Activated T-helper 17 cell treated with anti-CD3 and anti-CD28 coated beads, Interleukin-2, amount 50 U/mL, for 72 hours (primary cell): ENCODE results near the gene DNM2. TPM values are rescaled to one million over a fixed set of nuclear protein-coding genes. Genes with fewer than 3 reads are reported as not detected.

ENCODE experiments used
- ATAC-seq: fragments of 150-1000 bp; cut with Tn5 transposase; replicated peaks from 2 replicates; pipeline ENCODE4 v1.10.0; 2021; ENCODE audit warnings: mild to moderate bottlenecking, moderate library complexity
- H3K27ac Mint-ChIP-seq: one replicate; pipeline ENCODE4 v1.8.0; 2022; ENCODE audit warnings: mixed read lengths
- H3K27me3 Mint-ChIP-seq: one replicate; pipeline ENCODE4 v1.8.0; 2022; ENCODE audit warnings: mixed read lengths
- H3K36me3 Mint-ChIP-seq: one replicate; pipeline ENCODE4 v1.8.0; 2022; ENCODE audit warnings: low read depth, mild to moderate bottlenecking, mixed read lengths
- H3K4me1 Mint-ChIP-seq: one replicate; pipeline ENCODE4 v1.8.0; 2022; ENCODE audit warnings: mixed read lengths
- H3K4me3 Mint-ChIP-seq: one replicate; pipeline ENCODE4 v1.8.0; 2022; ENCODE audit warnings: mild to moderate bottlenecking, mixed read lengths
- H3K9me3 Mint-ChIP-seq: one replicate; pipeline ENCODE4 v1.8.0; 2022; ENCODE audit warnings: mixed read lengths
- total RNA-seq, 2 donors: library from RNA; stranded (reverse); gene quantifications; one replicate each; pipeline ENCODE4 v1.2.3, GENCODE V29; 2022

Gene DNM2
- total RNA-seq, 2 donors from 2014 or later, result 185 to 209 TPM

GRCh38 chr19:10701955-10702525 is 15.8 kb upstream of the DNM2 start:
- peak; percentile 18 for ATAC-seq
- Mint-ChIP-seq H3K4me1 (peaks cover 5% of the 10 kb centered on the region), H3K27me3 (no peaks in the 10 kb centered on the region), H3K27ac (peak overlapping the region; percentile 61), H3K36me3 (peaks cover 10% of the 10 kb centered on the region), H3K4me3 (peak overlapping the region; percentile 83), H3K9me3 (no peaks in the 10 kb centered on the region)

- no peak overlapping the region for H3K4me3 Mint-ChIP-seq
- H3K4me1 Mint-ChIP-seq, result no peaks in the 10 kb centered on the region
- no peaks in the 10 kb centered on the region for H3K9me3 Mint-ChIP-seq
- peaks cover 44% of the 10 kb centered on the region for H3K36me3 Mint-ChIP-seq
- ATAC-seq, result no peak
- no peak overlapping the region for H3K27ac Mint-ChIP-seq
- H3K27me3 Mint-ChIP-seq, result no peaks in the 10 kb centered on the region
Measured at GRCh38 chr19:10706990-10707389, 10.9 kb upstream of the DNM2 start.

- Mint-ChIP-seq H3K4me3 (no peak overlapping the region), H3K27me3 (no peaks in the 10 kb centered on the region), H3K36me3 (peaks cover 48% of the 10 kb centered on the region), H3K4me1 (no peaks in the 10 kb centered on the region), H3K9me3 (no peaks in the 10 kb centered on the region), H3K27ac (no peak overlapping the region)
- ATAC-seq, result no peak
Measured at GRCh38 chr19:10707440-10707839, 10.4 kb upstream of the DNM2 start.

- Mint-ChIP-seq H3K9me3 (no peaks in the 10 kb centered on the region), H3K27ac (no peak overlapping the region), H3K4me3 (no peak overlapping the region), H3K4me1 (no peaks in the 10 kb centered on the region), H3K36me3 (peaks cover 48% of the 10 kb centered on the region), H3K27me3 (no peaks in the 10 kb centered on the region)
- no peak for ATAC-seq
Measured at GRCh38 chr19:10708291-10708690, 9.6 kb upstream of the DNM2 start.

DNA sequence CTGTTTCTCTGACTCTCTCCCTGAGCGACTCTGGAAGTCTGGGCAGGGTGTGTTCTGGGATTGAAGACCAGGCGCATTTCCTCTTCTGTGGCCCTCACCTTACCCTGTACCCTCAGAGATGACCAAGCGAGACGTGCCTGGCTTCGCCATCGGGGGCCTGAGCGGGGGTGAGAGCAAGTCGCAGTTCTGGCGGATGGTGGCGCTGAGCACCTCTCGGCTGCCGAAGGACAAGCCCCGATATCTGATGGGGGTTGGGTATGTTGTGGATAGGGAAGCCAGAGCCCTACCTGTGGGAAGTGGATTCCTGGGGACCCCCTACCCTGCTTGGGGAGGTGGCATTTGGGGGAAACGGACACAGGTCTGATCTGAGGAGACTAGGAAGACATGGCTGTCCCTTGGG is 5.8 kb upstream of the DNM2 start:
- peak overlapping the region; percentile 46 for H3K27ac Mint-ChIP-seq
- ATAC-seq, result no peak
- H3K36me3 Mint-ChIP-seq, result peaks cover 46% of the 10 kb centered on the region
- no peaks in the 10 kb centered on the region for H3K4me1 Mint-ChIP-seq
- no peaks in the 10 kb centered on the region for H3K9me3 Mint-ChIP-seq
- no peak overlapping the region for H3K4me3 Mint-ChIP-seq
- H3K27me3 Mint-ChIP-seq, result no peaks in the 10 kb centered on the region

- peaks cover 39% of the 10 kb centered on the region for H3K36me3 Mint-ChIP-seq
- H3K9me3 Mint-ChIP-seq, result no peaks in the 10 kb centered on the region
- no peaks in the 10 kb centered on the region for H3K4me1 Mint-ChIP-seq
- ATAC-seq, result no peak
- H3K27ac Mint-ChIP-seq, result no peak overlapping the region
- no peak overlapping the region for H3K4me3 Mint-ChIP-seq
- H3K27me3 Mint-ChIP-seq, result no peaks in the 10 kb centered on the region
Measured at GRCh38 chr19:10712754-10713153, 5.1 kb upstream of the DNM2 start.

GRCh38 chr19:10713317-10713716 is 4.6 kb upstream of the DNM2 start:
- Mint-ChIP-seq H3K9me3 (no peaks in the 10 kb centered on the region), H3K4me3 (no peak overlapping the region), H3K27ac (no peak overlapping the region), H3K4me1 (no peaks in the 10 kb centered on the region), H3K36me3 (peaks cover 34% of the 10 kb centered on the region), H3K27me3 (no peaks in the 10 kb centered on the region)
- ATAC-seq, result no peak

GRCh38 chr19:10717054-10717355 is 874 bp upstream of the DNM2 start:
- Mint-ChIP-seq H3K27me3 (no peaks in the 10 kb centered on the region), H3K9me3 (no peaks in the 10 kb centered on the region), H3K36me3 (peaks cover 13% of the 10 kb centered on the region), H3K4me1 (peaks cover 6% of the 10 kb centered on the region), H3K4me3 (peak overlapping the region; percentile 97), H3K27ac (peak overlapping the region; percentile 87)
- ATAC-seq, result no peak

GRCh38 chr19:10718205-10719196 is 622 bp downstream of the DNM2 start:
- Mint-ChIP-seq H3K4me1 (peaks cover 6% of the 10 kb centered on the region), H3K4me3 (peak overlapping the region; percentile 97), H3K9me3 (no peaks in the 10 kb centered on the region), H3K27me3 (no peaks in the 10 kb centered on the region), H3K27ac (peak overlapping the region; percentile 97), H3K36me3 (peaks cover 11% of the 10 kb centered on the region)
- peak; percentile 12 for ATAC-seq

- H3K4me1 Mint-ChIP-seq, result peaks cover 6% of the 10 kb centered on the region
- H3K27ac Mint-ChIP-seq, result peak overlapping the region; percentile 97
- H3K9me3 Mint-ChIP-seq, result no peaks in the 10 kb centered on the region
- peak overlapping the region; percentile 97 for H3K4me3 Mint-ChIP-seq
- H3K36me3 Mint-ChIP-seq, result peaks cover 14% of the 10 kb centered on the region
- no peak for ATAC-seq
- H3K27me3 Mint-ChIP-seq, result no peaks in the 10 kb centered on the region
Measured at GRCh38 chr19:10719466-10719961, 1.6 kb downstream of the DNM2 start.

- Mint-ChIP-seq H3K4me3 (peak overlapping the region; percentile 97), H3K36me3 (peaks cover 22% of the 10 kb centered on the region), H3K4me1 (peaks cover 6% of the 10 kb centered on the region), H3K27me3 (no peaks in the 10 kb centered on the region), H3K27ac (no peak overlapping the region), H3K9me3 (no peaks in the 10 kb centered on the region)
- no peak for ATAC-seq
Measured at GRCh38 chr19:10720607-10721125, 2.8 kb downstream of the DNM2 start.

DNA sequence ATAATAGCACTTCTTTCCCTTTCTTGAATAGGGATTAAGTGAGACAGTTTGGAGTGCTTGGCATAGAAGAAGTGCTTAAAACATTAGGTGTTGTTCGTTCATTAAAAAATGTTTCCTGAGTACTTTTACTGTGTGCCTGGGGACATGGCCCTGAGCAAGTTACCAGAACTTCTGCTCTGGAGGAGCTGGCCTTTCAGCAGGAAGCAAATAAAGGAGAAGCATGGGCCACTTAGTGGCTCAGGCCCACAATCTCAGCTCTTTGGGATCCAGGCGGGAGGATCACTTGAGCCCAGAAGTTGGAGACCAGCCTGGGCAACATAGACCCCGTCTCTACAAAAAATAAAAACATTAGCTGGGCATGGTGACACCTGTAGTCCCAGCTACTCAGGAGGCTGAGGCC is 5.7 kb downstream of the DNM2 start:
- peaks cover 20% of the 10 kb centered on the region for H3K4me1 Mint-ChIP-seq
- ATAC-seq, result no peak
- H3K27me3 Mint-ChIP-seq, result no peaks in the 10 kb centered on the region
- no peak overlapping the region for H3K4me3 Mint-ChIP-seq
- no peaks in the 10 kb centered on the region for H3K9me3 Mint-ChIP-seq
- H3K36me3 Mint-ChIP-seq, result peaks cover 34% of the 10 kb centered on the region
- peak overlapping the region; percentile 41 for H3K27ac Mint-ChIP-seq

DNA sequence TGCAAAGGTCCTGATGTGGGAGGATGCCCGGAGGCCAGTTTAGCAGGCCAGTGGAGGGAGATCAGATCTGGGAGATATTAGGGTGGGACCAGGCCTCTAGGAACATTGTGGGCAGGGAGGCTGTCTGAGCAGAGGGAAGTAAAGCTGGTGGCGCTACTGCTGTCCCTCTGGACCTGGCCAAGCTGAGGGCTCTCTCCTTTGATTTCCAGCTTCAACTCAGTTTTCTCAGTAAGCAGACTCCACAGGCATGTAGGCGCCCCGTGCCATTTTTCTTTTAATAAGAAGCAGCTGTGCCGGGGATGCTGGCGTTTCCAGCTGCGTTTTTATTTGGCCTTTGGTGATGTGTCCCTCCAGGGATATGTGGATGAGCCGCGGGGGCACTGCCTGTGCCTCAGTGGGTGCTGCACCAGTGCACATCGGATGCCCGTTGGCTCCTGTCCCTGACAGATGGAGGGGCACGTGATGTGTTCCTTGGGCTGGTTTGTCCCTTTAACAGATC is 6.7 kb downstream of the DNM2 start:
- peaks cover 34% of the 10 kb centered on the region for H3K36me3 Mint-ChIP-seq
- no peak overlapping the region for H3K4me3 Mint-ChIP-seq
- no peak for ATAC-seq
- H3K27me3 Mint-ChIP-seq, result no peaks in the 10 kb centered on the region
- H3K27ac Mint-ChIP-seq, result peak overlapping the region; percentile 41
- no peaks in the 10 kb centered on the region for H3K9me3 Mint-ChIP-seq
- H3K4me1 Mint-ChIP-seq, result peaks cover 21% of the 10 kb centered on the region

- peaks cover 34% of the 10 kb centered on the region for H3K36me3 Mint-ChIP-seq
- no peak for ATAC-seq
- H3K4me1 Mint-ChIP-seq, result peaks cover 17% of the 10 kb centered on the region
- no peaks in the 10 kb centered on the region for H3K27me3 Mint-ChIP-seq
- H3K9me3 Mint-ChIP-seq, result no peaks in the 10 kb centered on the region
- H3K27ac Mint-ChIP-seq, result no peak overlapping the region
- H3K4me3 Mint-ChIP-seq, result no peak overlapping the region
Measured at GRCh38 chr19:10725415-10725814, 7.5 kb downstream of the DNM2 start.

GRCh38 chr19:10726268-10726667 is 8.4 kb downstream of the DNM2 start:
- H3K36me3 Mint-ChIP-seq, result peaks cover 34% of the 10 kb centered on the region
- peak overlapping the region; percentile 38 for H3K27ac Mint-ChIP-seq
- no peaks in the 10 kb centered on the region for H3K27me3 Mint-ChIP-seq
- H3K4me1 Mint-ChIP-seq, result peaks cover 17% of the 10 kb centered on the region
- H3K9me3 Mint-ChIP-seq, result no peaks in the 10 kb centered on the region
- no peak for ATAC-seq
- H3K4me3 Mint-ChIP-seq, result no peak overlapping the region
